ENCODE results near the gene MAG. TPM values are rescaled to one million over a fixed set of nuclear protein-coding genes. Genes with fewer than 3 reads are reported as not detected.

Gene MAG
- total RNA-seq, 4 donors from 2014 or later, result 1.7 to 19.2 (median 2.7) TPM; not detected in 1

DNA sequence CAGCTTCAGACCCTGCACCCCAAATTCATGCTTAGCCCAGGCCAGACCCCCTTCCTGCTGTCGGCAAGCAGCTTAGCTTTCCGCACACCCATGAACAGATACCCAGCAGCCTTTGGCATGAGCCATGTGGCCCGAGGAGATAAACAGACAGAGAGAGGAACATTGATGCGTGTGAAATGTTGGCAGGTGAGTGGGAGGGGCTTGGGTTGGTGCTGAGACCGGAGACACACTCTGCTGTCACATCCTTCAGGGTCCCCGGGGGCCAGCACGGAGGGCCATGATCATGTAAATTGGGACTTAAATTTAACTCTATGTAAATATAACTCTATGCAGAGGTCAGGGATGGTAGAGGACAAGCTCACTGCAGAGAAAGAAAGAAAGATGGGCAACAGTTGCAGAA is 38.5 kb downstream of the MAG start:
- Histone ChIP-seq H3K36me3 (no peaks in the 10 kb centered on the region), H3K27ac (no peak overlapping the region), H3K27me3 (no peaks in the 10 kb centered on the region), H3K9me3 (no peaks in the 10 kb centered on the region), H3K4me3 (replicated peaks in 1 of 3) (no peak overlapping the region), H3K4me1 (no peaks in the 10 kb centered on the region)
- DNase-seq, result no peak
- intact Hi-C loops (cut with DNase I), result no loop called here
- WGBS, 2 donors, result 71 to 78% methylated on average over 7 of the region's 7 CpGs
- no peak for TF ChIP-seq POLR2A (IDR thresholded peaks at IDR 0.05)
- TF ChIP-seq, protein P1, sequence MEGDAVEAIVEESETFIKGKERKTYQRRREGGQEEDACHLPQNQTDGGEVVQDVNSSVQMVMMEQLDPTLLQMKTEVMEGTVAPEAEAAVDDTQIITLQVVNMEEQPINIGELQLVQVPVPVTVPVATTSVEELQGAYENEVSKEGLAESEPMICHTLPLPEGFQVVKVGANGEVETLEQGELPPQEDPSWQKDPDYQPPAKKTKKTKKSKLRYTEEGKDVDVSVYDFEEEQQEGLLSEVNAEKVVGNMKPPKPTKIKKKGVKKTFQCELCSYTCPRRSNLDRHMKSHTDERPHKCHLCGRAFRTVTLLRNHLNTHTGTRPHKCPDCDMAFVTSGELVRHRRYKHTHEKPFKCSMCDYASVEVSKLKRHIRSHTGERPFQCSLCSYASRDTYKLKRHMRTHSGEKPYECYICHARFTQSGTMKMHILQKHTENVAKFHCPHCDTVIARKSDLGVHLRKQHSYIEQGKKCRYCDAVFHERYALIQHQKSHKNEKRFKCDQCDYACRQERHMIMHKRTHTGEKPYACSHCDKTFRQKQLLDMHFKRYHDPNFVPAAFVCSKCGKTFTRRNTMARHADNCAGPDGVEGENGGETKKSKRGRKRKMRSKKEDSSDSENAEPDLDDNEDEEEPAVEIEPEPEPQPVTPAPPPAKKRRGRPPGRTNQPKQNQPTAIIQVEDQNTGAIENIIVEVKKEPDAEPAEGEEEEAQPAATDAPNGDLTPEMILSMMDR (IDR thresholded peaks at IDR 0.05), result no peak

- Histone ChIP-seq H3K27ac (no peak overlapping the region), H3K36me3 (no peaks in the 10 kb centered on the region), H3K4me3 (replicated peaks in 1 of 3) (no peak overlapping the region), H3K9me3 (no peaks in the 10 kb centered on the region), H3K27me3 (no peaks in the 10 kb centered on the region), H3K4me1 (no peaks in the 10 kb centered on the region)
- intact Hi-C loops (cut with DNase I), result no loop called here
- TF ChIP-seq, protein P1 (IDR thresholded peaks at IDR 0.05), result no peak
- TF ChIP-seq POLR2A (IDR thresholded peaks at IDR 0.05), result no peak
- DNase-seq, result no peak
- 86 to 90% methylated on average over 14 of the region's 14 CpGs for WGBS, 2 donors
Observed at GRCh38 chr19:35331551-35332214, 39.7 kb downstream of the MAG start.

DNA sequence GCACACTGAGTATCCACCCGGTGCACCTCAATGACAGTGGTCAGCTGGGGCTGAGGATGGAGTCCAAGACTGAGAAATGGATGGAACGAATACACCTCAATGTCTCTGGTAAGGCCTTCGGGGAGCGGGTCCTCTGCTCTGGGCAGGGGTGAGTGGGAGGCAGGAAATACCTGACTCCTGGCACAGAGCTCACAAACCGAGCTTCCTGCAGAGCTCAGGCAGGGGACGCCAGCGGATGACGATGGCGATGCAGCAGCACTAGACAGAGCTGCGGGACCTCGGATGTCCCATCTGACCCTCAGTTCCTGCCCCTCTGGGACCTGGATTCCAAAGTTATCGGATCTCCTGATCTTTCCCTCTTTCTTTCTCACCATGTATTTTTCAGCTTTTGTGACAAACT is 40.9 kb downstream of the MAG start:
- no peak overlapping the region for H3K27ac ChIP-seq
- intact Hi-C loops (cut with DNase I), result no loop called here
- H3K4me1 ChIP-seq, result no peaks in the 10 kb centered on the region
- TF ChIP-seq POLR2A (IDR thresholded peaks at IDR 0.05), result no peak
- TF ChIP-seq, protein P1 (IDR thresholded peaks at IDR 0.05), result no peak
- no peak overlapping the region for H3K4me3 ChIP-seq (replicated peaks in 1 of 3)
- no peaks in the 10 kb centered on the region for H3K27me3 ChIP-seq
- DNase-seq, result no peak
- no peaks in the 10 kb centered on the region for H3K36me3 ChIP-seq
- no peaks in the 10 kb centered on the region for H3K9me3 ChIP-seq
- WGBS, 2 donors, result 64 to 82% methylated on average over 12 of the region's 12 CpGs

DNA sequence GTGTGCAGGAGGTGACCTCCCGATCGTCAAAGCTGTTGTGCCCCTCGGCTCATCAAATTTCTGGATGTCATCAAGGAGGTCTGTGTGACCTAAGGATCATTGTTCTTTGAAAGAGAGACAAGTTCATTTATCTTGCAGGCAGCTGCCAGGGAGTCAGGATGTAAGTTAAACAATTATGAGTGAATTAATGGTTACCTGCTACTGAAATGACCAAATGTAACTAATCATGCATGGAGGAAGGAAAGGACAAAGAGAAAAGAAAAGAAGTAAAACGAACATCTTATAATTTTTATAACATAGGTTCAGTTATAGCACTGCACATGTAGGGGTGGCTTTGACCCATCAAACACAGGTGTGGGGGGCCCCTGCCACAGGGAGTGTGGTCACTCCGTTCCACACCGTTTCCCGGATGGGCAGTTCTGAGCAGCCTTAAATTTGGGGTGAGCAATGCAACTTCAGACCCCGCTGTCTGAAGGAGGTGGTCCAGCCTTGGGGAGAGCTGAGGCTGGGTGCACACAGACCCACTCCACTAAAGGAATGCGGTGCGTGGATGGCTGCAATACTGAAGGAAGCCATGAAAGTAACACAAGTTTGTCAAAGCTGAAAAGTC is 42.3 kb downstream of the MAG start:
- H3K27me3 ChIP-seq, result no peaks in the 10 kb centered on the region
- intact Hi-C loops (cut with DNase I), result no loop called here
- TF ChIP-seq POLR2A (IDR thresholded peaks at IDR 0.05), result no peak
- TF ChIP-seq, protein P1 (IDR thresholded peaks at IDR 0.05), result no peak

DNA sequence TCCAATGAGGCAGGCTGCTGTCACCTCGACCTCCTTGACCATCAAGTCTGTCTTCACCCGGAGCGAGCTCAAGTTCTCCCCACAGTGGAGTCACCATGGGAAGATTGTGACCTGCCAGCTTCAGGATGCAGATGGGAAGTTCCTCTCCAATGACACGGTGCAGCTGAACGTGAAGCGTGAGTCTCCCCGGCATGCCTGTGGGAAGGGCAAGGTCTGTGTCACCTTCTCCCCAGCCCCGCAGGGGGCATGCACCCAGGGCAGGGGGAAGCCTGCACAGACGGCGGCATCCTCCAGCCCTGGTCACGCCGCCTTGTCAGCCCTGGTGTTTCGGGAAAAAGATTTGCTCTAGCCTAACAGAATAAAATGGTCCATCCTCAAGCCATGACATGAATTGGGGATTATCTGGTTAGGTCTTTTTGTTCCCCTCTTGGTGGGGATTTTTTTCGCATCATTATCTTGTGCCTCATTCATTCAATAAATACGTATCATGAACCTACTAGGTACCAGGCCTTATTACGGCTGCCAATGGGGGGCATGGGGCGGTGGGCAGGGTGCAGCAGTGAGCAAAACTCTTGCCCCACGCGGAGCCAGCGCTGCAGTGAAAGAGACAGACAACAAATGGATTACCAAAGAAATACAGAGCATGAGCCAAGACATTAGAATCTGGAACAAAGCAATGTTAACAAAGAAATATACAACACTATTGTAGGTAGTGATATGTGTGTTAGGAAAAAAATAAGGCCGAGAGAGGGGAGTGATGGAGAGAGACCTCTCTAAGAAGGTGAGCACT is 44.4 kb downstream of the MAG start:
- Histone ChIP-seq H3K4me1 (no peaks in the 10 kb centered on the region), H3K36me3 (no peaks in the 10 kb centered on the region), H3K9me3 (no peaks in the 10 kb centered on the region), H3K27ac (no peak overlapping the region), H3K27me3 (no peaks in the 10 kb centered on the region), H3K4me3 (replicated peaks in 1 of 3) (no peak overlapping the region)
- intact Hi-C loops (cut with DNase I), result no loop called here
- TF ChIP-seq POLR2A (IDR thresholded peaks at IDR 0.05), result no peak
- TF ChIP-seq, protein P1 (IDR thresholded peaks at IDR 0.05), result no peak
- WGBS, 2 donors, result 92 to 96% methylated on average over 16 to 21 of the region's 21 CpGs
- DNase-seq, result no peak

More for the DNA sequence above, 42.3 kb downstream of the MAG start:
- Histone ChIP-seq H3K36me3 (no peaks in the 10 kb centered on the region), H3K27ac (no peak overlapping the region), H3K9me3 (no peaks in the 10 kb centered on the region), H3K4me1 (no peaks in the 10 kb centered on the region), H3K4me3 (replicated peaks in 1 of 3) (no peak overlapping the region)
- no peak for DNase-seq
- WGBS, 2 donors, result 82 to 90% methylated on average over 10 of the region's 10 CpGs

All from thyroid gland (tissue), 4 donors.